HG03108 (cell line): ENCODE measurements around the gene GRM3.
"Not testable (repeated sequence)": the region's sequence is repeated elsewhere in the genome, so short reads cannot be mapped to it uniquely, and the experiment has no call there.

Experiments
- ATAC-seq: cut with Tn5 transposase; IDR thresholded peaks from one replicate; pipeline ENCODE4 v1.9.1; 2021; ENCODE audit warnings: moderate library complexity; ENCODE audit not compliant: unreplicated experiment

GRM3 gene

DNA sequence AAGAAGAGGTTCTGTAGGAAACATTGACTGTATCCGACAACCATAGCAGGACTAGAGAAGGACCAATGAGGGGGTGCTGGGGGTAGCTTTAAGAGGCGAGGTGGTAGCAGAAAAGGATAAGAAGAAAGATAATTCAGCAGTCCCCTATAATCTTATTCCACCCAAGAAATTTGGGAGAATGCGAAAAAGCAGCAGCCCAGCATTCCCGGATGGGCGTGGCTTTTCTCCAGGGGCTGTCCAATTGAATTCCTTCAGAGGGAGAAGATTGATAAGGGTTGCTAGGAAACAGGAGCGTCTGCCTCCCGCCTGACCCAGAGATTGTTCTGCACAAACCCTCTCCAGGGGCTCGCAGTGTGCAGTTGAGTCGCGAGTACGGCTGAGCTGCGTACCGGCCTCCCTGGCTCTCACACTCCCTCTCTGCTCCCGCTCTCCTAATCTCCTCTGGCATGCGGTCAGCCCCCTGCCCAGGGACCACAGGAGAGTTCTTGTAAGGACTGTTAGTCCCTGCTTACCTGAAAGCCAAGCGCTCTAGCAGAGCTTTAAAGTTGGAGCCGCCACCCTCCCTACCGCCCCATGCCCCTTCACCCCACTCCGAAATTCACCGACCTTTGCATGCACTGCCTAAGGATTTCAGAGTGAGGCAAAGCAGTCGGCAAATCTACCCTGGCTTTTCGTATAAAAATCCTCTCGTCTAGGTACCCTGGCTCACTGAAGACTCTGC is at the start of gene GRM3:
TSS of gene GRM3 (plus strand) at position 349 of the 721 bp plus-strand sequence. CDS start 121,237 bp downstream, outside the sequence.
- ATAC-seq: no peak

DNA sequence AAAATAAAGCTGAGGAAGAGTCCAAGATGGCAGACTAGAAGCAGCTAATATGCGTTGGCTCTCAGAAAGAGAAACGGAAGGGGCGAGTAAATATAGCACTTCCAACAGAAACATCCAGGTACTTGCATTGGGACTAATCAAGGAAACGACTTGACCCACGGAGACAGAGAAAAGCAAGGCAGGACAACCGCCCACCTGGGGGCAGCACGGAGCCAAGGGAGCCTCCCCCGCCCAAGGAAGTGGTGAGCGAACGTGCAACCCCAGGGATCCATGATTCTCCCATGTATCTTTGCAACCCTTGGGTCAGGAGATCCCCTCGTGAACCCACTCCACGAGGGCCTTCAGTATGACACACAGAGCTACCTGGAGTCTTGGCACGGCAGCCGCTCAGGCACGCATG is 45.4 kb upstream of the GRM3 start:
- no peak for ATAC-seq

- no peak for ATAC-seq
These were observed 45.0 kb upstream of the GRM3 start for GRCh38 chr7:86598721-86599120.

GRCh38 chr7:86600506-86601290 is 43.0 kb upstream of the GRM3 start:
- ATAC-seq: no peak

GRCh38 chr7:86615711-86616110 is 28.0 kb upstream of the GRM3 start:
- not testable (repeated sequence) for ATAC-seq

DNA sequence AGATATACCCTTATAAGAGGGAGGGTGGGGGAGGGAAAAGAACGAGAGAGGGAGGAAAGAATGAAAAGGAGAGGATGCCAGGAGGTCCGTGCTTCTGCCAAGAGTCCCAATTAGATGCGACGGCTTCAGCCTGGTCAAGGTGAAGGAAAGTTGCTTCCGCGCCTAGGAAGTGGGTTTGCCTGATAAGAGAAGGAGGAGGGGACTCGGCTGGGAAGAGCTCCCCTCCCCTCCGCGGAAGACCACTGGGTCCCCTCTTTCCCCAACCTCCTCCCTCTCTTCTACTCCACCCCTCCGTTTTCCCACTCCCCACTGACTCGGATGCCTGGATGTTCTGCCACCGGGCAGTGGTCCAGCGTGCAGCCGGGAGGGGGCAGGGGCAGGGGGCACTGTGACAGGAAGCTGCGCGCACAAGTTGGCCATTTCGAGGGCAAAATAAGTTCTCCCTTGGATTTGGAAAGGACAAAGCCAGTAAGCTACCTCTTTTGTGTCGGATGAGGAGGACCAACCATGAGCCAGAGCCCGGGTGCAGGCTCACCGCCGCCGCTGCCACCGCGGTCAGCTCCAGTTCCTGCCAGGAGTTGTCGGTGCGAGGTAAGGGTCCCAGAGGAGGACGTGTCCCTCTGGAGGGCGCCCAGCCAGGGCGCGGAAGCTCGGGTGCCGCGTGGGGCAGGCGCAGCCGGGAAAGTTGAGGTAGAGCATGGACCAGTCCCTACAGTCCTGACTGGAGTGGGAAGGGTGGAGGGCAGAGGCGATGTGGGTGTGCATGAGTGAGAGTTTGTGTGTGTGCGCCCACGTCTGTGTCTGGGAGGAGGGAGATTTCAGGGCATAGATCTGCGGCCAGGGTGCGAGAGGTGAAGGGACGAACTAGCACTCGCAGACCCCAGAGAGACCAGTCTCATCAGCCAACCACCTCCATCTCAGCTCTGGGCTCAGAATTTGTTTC is 844 bp downstream of the GRM3 start:
- no peak for ATAC-seq

DNA sequence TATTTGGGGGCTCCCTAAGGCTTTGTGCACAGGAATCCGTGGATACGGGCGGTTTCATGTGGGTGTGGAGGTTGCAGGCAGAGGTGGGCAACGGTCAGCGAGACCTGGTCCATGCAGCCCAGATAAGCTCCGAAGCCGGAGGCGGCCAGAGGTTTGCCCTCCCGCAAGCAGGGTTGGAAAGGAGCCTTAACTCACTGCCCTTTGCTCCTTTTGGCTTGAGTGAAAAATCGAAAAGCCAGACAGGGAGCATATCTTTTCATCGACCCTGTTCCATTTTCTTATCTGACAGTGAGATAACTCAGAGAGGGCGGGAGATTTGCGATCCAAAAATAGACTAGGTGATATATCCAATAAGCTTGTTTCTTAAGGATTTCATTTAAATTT is 1.5 kb downstream of the GRM3 start:
- ATAC-seq: no peak

- no peak for ATAC-seq
These were observed 2.1 kb downstream of the GRM3 start for GRCh38 chr7:86645676-86646276.

- ATAC-seq: no peak
These were observed 3.8 kb downstream of the GRM3 start for GRCh38 chr7:86647385-86648094.

GRCh38 chr7:86648169-86648568 is 4.5 kb downstream of the GRM3 start:
- ATAC-seq: no peak

GRCh38 chr7:86653919-86654659 is 10.4 kb downstream of the GRM3 start:
- ATAC-seq: no peak

GRCh38 chr7:86657948-86658347 is 14.2 kb downstream of the GRM3 start:
- ATAC-seq: no peak

DNA sequence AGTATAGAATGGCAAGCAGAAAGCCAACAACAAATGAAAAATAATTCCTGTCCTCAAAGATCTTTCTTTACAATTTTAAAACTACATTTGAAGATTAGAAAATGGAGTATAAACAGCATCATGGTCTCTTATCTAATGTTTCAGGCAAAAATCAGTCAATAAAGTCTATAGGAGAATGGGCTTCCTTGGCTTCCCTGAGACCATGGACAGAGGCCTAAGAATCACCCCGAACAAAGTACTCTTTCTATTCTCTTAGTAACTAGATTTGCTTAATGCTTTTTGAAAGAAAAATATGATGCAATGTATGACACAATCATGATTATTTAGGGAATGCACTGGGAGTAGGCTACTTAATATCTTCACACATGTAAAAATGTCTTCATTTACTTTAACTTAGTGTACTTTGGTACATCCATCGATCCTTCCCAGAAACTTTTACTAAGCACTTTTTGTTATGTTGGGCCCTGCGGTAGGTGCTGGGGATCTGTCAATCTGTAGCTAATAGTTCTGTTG is 17.3 kb downstream of the GRM3 start:
- no peak for ATAC-seq

- ATAC-seq: no peak
These were observed 20.8 kb downstream of the GRM3 start for GRCh38 chr7:86664486-86664885.

- ATAC-seq: no peak
These were observed 21.3 kb downstream of the GRM3 start for GRCh38 chr7:86664991-86665390.

DNA sequence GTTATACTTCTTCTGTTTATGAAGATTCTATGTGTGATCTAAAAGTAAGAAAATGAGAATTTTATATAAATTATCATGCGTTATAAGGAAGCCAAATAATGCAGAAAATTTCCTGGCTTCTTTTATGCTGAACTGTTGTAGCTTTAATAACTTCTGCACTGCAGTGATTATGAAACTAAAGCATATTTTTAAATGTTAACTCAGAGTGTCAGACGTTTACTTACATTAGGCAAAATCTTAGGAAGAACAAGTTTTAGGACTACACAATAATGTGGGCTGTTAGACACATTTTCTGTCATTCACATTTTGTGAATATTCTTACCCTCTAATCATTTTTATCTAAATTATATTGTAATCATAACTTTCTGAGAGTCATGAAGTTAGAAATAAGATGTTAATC is 22.0 kb downstream of the GRM3 start:
- no peak for ATAC-seq

- no peak for ATAC-seq
These were observed 24.0 kb downstream of the GRM3 start for GRCh38 chr7:86667732-86668131.

DNA sequence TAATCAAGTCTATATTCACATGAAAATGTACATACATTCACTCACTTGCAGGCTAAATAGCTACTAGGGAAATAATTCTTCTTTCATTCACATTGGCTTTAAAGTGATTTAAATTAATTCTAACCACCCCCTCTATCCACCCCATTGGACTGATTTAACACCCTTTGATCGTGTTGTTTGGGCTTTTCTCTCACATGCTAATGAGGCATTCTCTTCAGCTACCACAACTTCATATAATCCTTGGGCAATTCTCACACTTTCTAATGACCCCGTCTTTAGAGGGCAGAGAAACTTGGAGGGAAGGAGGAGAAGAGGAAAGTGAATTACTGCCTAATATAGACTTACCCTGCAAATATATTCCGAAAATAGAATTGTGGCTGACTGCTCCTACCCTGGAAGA is 24.6 kb downstream of the GRM3 start:
- no peak for ATAC-seq

- no peak for ATAC-seq
These were observed 44.1 kb downstream of the GRM3 start for GRCh38 chr7:86687831-86688230.
